Measurements from ENCODE around the gene INPP5E. TPM values are rescaled to one million over a fixed set of nuclear protein-coding genes. Genes with fewer than 3 reads are reported as not detected.

Gene INPP5E
- total RNA-seq, 4 donors from 2014 or later: 10.0 to 17.8 (median 12.1) TPM

GRCh38 chr9:136434580-136435169 lies 5.0 kb downstream of the INPP5E start:
- WGBS, 2 donors: 91 to 95% methylated on average over 14 to 17 of the region's 17 CpGs
- DNase-seq (ENCODE audit: low spot score in 2 of 2): no peak
- no peak overlapping the region for H3K4me3 ChIP-seq (ENCODE audit: low read depth, poor library complexity, severe bottlenecking)
- TF ChIP-seq CTCF (IDR thresholded peaks at IDR 0.05): no peak
- intact Hi-C loops (cut with DNase I; ENCODE audit: low total_unique reads): no loop called here

GRCh38 chr9:136433849-136434579 lies 5.6 kb downstream of the INPP5E start:
- intact Hi-C loops (cut with DNase I; ENCODE audit: low total_unique reads): no loop called here
- DNase-seq (ENCODE audit: low spot score in 2 of 2): no peak
- H3K4me3 ChIP-seq (ENCODE audit: low read depth, poor library complexity, severe bottlenecking): no peak overlapping the region
- WGBS, 2 donors: 86 to 90% methylated on average over 23 to 32 of the region's 37 CpGs
- TF ChIP-seq CTCF (IDR thresholded peaks at IDR 0.05) (no peak), POLR2A (IDR thresholded peaks at IDR 0.05) (no peak)

DNA sequence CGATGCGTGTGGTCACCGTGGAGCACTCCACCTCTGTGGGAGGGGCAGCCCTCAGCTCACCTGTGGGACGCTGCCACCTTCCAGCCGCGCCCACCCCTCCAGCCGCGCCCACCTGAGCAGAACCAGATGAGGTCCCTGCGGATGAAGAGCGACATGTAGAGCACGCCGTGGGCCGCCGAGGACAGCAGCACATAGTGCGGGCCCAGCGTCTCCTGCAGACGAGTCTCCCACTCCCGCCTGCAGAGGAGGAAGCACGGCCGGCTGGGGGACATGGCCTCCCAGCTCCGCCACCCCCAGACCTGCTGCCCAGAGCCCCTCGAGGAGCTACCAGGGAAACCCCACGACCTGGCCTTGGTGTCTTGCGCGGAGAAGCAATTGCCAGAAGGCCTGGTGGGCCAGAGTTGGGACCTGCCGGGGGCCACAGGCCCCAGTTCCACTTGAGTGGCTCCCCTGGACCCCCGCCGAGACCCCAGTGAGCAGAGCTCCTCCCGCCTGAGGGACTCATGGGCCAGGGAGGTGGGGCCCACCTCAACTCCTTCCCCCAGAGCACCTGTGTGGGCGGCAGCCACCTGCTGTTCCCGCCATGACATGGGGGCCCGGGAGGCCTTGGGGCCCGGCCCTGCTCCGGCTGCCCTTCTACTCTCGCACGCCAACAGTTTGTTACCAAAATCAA lies 6.5 kb downstream of the INPP5E start:
- 91 to 93% methylated on average over 33 to 34 of the region's 36 CpGs for WGBS, 2 donors
- no peak for DNase-seq (ENCODE audit: low spot score in 2 of 2)
- H3K4me3 ChIP-seq (ENCODE audit: low read depth, poor library complexity, severe bottlenecking): no peak overlapping the region
- intact Hi-C loops (cut with DNase I; ENCODE audit: low total_unique reads): no loop called here
- TF ChIP-seq POLR2A (IDR thresholded peaks at IDR 0.05): no peak
- TF ChIP-seq CTCF (IDR thresholded peaks at IDR 0.05): no peak

DNA sequence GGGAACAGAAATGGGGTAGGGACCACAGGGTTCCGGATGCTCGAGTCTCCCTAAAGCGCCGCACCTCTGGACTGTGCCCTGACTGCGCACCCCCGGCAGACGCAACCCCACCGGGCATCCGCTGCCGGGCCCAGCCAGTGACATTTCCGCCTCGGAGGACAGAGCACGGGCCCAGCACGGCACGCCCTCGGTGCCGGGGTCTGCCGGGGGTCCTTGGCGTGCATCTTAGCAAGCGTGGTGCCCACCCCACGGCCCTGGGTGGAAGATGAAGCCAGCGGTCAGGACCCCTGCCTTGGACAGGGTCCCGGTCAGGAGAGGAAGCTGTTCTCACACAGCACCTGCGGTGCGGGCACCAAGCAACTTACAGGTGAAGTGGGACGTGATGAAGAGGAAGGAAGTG lies 7.1 kb downstream of the INPP5E start:
- WGBS, 2 donors: 93 to 95% methylated on average over 26 of the region's 26 CpGs
- no peak for TF ChIP-seq CTCF (IDR thresholded peaks at IDR 0.05)
- no peak for TF ChIP-seq POLR2A (IDR thresholded peaks at IDR 0.05)
- H3K4me3 ChIP-seq (ENCODE audit: low read depth, poor library complexity, severe bottlenecking): no peak overlapping the region
- DNase-seq (ENCODE audit: low spot score in 2 of 2): no peak
- intact Hi-C loops (cut with DNase I; ENCODE audit: low total_unique reads): no loop called here

DNA sequence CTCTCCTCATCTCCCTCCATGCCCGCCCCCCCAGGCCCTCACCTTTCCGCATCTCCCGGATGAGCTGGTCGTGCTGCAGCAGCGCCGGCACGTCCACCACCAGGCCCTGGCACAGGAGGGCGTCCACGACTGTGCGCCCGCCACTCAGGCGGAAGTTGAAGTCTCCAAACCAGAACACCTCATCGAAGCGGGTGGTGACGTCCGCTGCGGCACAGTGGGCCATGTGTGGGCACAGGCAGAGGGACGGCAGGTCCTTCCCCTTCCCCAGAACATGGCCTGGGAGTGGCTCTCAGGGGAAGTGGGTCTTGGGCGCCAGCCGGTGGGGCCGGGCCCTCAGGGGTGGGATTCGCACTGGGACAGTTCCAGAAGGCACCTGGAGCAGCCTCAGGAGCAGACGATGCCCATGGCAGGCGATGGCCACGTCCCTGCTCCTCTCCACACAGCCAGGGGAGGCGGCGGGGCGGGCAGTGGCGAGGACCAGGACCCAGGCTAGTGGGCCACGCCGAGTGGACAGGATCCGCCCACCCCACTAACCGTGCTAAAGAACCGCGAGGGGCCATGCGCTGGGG lies 7.8 kb downstream of the INPP5E start:
- no peak overlapping the region for H3K4me3 ChIP-seq (ENCODE audit: low read depth, poor library complexity, severe bottlenecking)
- no peak for TF ChIP-seq POLR2A (IDR thresholded peaks at IDR 0.05)
- no peak for TF ChIP-seq CTCF (IDR thresholded peaks at IDR 0.05)
- no peak for DNase-seq (ENCODE audit: low spot score in 2 of 2)
- intact Hi-C loops (cut with DNase I; ENCODE audit: low total_unique reads): no loop called here
- WGBS, 2 donors: 94 to 95% methylated on average over 10 to 24 of the region's 36 CpGs

All from lower leg skin (tissue), 4 donors.